ENCODE data around the gene CLPTM1L. TPM values are rescaled to one million over a fixed set of nuclear protein-coding genes. Genes with fewer than 3 reads are reported as not detected.
A peak's percentile ranks its signal among the peaks of the same experiment; 100 is the strongest.

The CLPTM1L gene
- total RNA-seq, 3 donors from 2014 or later: 86.6 to 101 (median 97.6) TPM

- no peak for DNase-seq
- Histone ChIP-seq H3K4me1 (ENCODE audit: low read depth) (no peaks in the 10 kb centered on the region), H3K9me3 (no peaks in the 10 kb centered on the region), H3K36me3 (ENCODE audit: low read depth) (no peaks in the 10 kb centered on the region), H3K4me3 (no peak overlapping the region)
- TF ChIP-seq CTCF (IDR thresholded peaks at IDR 0.05): no peak
- peak; percentile 40 for ATAC-seq
- intact Hi-C loops (cut with DNase I, micrococcal nuclease): no loop called here
Observed at GRCh38 chr5:1366514-1366913, 21.6 kb upstream of the CLPTM1L start.

- ATAC-seq (no peak), DNase-seq (no peak)
- TF ChIP-seq CTCF (IDR thresholded peaks at IDR 0.05): no peak
- H3K4me1 ChIP-seq (ENCODE audit: low read depth): no peaks in the 10 kb centered on the region
- intact Hi-C loops (cut with DNase I, micrococcal nuclease): no loop called here
- no peak overlapping the region for H3K4me3 ChIP-seq
- no peaks in the 10 kb centered on the region for H3K9me3 ChIP-seq
- H3K36me3 ChIP-seq (ENCODE audit: low read depth): no peaks in the 10 kb centered on the region
Observed at GRCh38 chr5:1364211-1364610, 19.3 kb upstream of the CLPTM1L start.

GRCh38 chr5:1363581-1363980 lies 18.7 kb upstream of the CLPTM1L start:
- no peaks in the 10 kb centered on the region for H3K4me1 ChIP-seq (ENCODE audit: low read depth)
- DNase-seq (no peak), ATAC-seq (no peak)
- H3K4me3 ChIP-seq: no peak overlapping the region
- H3K9me3 ChIP-seq: no peaks in the 10 kb centered on the region
- intact Hi-C loops (cut with DNase I, micrococcal nuclease): no loop called here
- TF ChIP-seq CTCF (IDR thresholded peaks at IDR 0.05): no peak
- no peaks in the 10 kb centered on the region for H3K36me3 ChIP-seq (ENCODE audit: low read depth)

- Histone ChIP-seq H3K36me3 (ENCODE audit: low read depth) (no peaks in the 10 kb centered on the region), H3K4me3 (no peak overlapping the region), H3K9me3 (no peaks in the 10 kb centered on the region), H3K4me1 (ENCODE audit: low read depth) (no peaks in the 10 kb centered on the region)
- TF ChIP-seq CTCF (IDR thresholded peaks at IDR 0.05): no peak
- intact Hi-C loops (cut with DNase I, micrococcal nuclease): no loop called here
- ATAC-seq (peak; percentile 36), DNase-seq (no peak)
Observed at GRCh38 chr5:1363160-1363559, 18.3 kb upstream of the CLPTM1L start.

- Histone ChIP-seq H3K4me3 (no peak overlapping the region), H3K9me3 (no peaks in the 10 kb centered on the region), H3K4me1 (ENCODE audit: low read depth) (no peaks in the 10 kb centered on the region), H3K36me3 (ENCODE audit: low read depth) (no peaks in the 10 kb centered on the region)
- intact Hi-C loops (cut with DNase I, micrococcal nuclease): no loop called here
- TF ChIP-seq CTCF (IDR thresholded peaks at IDR 0.05): no peak
- ATAC-seq: no peak
- no peak for DNase-seq
Observed at GRCh38 chr5:1362242-1363015, 17.5 kb upstream of the CLPTM1L start.

All from mucosa of descending colon (tissue), 3 donors.